ENCODE data around the gene ZSWIM9.

- TF ChIP-seq, protein P1, sequence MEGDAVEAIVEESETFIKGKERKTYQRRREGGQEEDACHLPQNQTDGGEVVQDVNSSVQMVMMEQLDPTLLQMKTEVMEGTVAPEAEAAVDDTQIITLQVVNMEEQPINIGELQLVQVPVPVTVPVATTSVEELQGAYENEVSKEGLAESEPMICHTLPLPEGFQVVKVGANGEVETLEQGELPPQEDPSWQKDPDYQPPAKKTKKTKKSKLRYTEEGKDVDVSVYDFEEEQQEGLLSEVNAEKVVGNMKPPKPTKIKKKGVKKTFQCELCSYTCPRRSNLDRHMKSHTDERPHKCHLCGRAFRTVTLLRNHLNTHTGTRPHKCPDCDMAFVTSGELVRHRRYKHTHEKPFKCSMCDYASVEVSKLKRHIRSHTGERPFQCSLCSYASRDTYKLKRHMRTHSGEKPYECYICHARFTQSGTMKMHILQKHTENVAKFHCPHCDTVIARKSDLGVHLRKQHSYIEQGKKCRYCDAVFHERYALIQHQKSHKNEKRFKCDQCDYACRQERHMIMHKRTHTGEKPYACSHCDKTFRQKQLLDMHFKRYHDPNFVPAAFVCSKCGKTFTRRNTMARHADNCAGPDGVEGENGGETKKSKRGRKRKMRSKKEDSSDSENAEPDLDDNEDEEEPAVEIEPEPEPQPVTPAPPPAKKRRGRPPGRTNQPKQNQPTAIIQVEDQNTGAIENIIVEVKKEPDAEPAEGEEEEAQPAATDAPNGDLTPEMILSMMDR (IDR thresholded peaks at IDR 0.05; ENCODE audit: insufficient read depth, low read length, poor library complexity, severe bottlenecking): no peak
- no peak for TF ChIP-seq EZH2phosphoT487 (conservative IDR thresholded peaks at IDR 0.05; ENCODE audit: low read length)
Measured at GRCh38 chr19:48175578-48175977, 5.1 kb downstream of the ZSWIM9 start.
